GM19397 (cell line): Measurements from ENCODE around the gene AOPEP.

Source experiments
- ATAC-seq: cut with Tn5 transposase; IDR thresholded peaks from one replicate; pipeline ENCODE4 v1.9.1; 2021; ENCODE audit warnings: mild to moderate bottlenecking, moderate library complexity; ENCODE audit not compliant: unreplicated experiment

Gene AOPEP

DNA sequence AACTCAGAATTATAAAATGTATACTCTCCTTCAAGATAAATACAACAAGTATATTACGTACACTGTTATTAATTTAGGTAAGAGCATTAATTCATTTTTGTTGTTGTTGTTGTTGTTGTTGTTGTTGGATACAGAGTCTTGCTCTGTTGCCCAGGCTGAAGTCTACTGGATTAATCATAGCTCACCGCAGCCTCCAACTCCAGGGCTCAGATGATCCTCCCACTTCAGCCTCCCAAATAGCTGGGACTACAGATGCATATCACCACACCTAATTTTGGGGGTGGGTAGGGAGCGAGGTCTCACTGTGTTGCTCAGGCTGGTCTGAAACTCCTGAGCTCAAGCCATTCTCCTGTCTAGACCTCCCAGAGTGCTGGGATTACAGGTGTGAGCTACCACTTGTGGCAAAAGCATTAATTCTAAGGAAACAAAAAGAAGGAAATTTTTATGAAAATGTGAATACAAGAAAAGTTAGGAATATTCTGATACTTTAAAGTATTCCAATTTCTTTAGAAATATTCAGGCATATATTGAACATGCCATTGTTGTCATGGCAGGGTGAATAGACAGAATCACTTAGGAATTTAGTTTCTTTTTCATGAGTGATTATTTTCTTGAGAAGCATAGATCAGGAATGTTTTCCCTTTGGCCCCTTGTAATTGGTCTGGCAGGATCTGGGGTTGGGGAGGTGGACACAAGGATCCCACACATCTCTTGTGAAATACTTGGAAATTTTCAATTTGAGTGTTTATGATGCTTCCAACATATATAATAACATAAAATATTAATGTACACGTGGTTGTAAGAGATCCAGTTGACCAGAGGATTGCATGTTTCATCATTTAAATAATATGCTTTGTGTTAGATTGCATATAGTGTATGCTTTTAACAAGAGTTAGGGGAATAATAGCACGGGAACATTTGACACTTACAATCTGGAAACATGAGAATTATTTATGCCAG, 327.4 kb downstream of the AOPEP start:
- no peak for ATAC-seq

DNA sequence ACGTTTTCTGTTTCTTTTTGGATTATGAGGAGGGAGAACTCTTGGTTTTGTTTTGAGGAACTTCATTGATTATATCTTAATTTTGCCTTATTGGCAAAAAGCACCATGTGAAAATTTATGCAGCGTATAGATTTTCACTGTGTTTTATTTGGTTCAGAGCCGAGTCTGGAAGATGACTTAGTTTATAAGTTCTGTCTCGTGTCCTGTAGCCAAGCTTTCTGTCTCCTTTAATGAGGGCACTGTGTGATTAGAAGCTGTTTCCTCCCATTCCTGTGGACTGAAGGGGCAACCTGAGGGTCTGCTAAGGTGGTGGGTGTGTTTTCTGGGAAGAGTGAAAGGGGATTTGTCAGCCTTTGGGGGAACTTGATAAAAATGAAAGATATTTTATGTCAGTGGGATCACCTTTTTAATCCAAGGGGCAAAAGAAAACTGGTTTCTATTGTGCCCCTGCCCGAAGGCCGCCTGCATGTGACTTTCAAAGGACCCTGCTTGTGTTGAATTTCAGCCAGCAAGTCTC, 328.9 kb downstream of the AOPEP start:
- ATAC-seq, result no peak

DNA sequence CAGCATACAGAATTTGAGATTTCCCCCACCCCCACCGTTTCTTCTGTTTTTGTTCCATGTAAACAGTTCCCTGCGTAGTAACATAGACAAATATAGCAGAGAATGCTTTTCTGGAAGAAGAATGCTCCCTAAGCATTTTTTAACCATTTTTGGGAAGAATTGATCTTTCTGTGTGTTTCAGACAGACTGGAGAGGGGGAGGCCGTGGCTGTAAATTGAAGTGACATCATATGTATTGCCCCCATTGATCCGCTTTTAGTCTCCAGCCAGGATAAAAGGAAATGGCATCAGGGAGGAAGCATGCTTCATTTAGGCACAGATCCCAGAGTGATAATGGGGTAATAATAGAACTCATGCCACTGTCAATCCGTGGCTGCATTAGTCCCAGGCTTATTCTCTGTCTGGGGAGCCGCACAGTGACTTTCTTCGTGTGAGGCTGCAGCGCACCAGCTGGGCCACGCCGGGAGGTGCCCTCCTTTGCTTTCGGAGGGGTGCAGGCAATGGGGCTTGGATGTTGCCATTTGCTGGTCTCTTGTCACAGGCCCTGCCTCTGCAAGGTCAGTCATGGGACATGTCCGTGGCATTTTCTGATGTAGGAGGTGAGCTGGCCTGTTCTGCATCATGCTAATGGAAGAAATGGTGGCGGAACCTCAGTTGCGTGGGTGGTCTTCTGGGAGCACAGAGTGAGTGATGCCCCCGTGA, 329.5 kb downstream of the AOPEP start:
- ATAC-seq, result no peak

DNA sequence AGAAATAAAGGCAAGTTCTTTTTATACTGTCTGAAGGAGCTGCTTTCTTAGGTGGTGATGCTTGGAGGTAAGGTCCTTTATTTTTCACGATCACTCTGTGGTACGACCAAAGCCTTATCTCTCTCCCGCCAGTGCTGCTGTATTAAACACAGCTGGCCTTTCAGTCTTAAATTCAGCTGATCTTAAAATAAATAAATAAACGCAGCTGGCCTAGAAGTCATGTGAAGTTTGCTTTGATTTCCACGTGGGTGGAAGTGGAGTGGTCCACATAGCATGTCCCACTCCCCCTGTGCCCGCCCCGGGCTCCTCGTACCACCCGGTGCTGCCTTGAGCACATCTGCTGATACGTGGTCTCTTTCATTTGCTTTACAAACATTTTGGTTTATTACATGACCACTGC, 330.6 kb downstream of the AOPEP start:
- no peak for ATAC-seq

DNA sequence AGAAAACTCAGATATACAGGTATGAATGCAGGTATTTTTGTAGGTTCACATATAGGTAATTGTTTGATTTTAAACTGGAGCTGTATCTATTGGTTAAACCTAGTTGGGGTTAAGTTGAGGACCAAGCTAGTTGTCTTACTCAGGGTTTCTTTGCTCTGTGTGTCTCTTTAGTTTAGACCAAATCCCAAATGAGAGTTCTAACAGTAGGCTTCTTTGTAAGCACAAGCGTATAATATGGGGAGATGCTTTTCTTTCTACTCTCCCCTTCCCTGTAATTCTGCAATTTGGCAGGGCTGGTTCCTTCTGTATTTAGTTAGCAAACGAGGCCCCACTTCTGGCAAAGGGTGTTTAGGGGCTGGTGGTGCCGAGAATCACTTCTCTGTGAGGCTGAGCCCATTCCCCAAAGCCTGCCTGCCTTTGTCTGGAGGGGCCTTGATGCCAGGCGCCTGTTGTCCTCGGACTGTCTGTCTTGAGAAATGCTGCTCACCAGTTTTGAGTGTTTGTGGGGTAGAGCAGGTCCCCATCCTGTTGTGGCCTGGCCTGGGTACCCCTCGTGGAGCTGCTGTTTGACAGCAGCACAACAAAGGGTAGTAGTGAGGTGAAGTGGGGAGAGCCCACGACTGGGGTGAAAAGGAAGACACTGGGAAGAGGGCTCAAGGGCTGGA, 331.8 kb downstream of the AOPEP start:
- ATAC-seq, result no peak

DNA sequence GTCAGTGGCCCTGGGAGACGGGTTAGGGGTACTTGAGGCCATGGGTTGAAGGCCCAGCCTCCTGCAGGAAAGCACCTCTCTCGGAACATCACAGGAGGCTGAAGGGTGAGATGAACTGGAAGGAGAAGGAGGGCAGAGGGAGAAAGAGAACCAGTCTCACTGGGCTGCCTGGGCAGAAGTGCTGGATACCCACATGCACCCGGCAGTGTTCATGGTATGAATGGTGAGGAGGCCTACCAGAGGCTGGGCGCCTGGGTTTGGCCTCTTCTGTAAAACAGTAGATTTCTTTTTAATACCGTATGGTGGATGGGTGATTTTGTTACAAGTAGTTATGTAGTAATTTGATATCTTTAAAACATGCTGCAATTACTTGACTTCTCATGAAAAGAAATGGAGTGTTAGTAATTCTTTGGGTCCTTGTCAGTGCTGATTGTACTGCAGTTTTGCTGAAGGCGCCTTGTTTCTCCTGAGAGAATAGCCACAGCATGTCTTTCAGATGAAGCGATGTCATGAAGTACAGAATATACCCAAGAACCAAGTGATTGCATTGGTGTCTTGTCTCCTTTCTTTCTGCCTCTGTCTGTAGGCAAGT, 332.4 kb downstream of the AOPEP start:
- ATAC-seq, result no peak

DNA sequence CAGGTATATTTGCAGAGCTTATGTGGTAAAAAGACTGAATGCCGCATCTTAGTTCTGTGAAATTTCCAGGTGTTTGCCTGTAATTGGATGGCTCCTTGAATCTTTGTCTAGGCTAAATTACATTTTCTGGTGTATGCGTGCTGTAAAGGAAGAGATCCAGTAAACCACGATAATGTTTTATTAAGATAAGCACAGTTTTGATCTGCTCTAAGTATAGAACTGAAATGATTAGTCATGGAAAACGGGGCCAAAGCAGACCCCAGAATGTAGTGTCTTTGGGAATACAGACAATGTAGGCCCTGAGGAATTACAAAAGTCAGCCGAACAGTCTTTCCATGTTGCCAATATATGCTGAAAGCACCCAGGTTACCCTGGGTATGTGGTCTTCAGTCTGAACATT, 333.7 kb downstream of the AOPEP start:
- ATAC-seq, result no peak

DNA sequence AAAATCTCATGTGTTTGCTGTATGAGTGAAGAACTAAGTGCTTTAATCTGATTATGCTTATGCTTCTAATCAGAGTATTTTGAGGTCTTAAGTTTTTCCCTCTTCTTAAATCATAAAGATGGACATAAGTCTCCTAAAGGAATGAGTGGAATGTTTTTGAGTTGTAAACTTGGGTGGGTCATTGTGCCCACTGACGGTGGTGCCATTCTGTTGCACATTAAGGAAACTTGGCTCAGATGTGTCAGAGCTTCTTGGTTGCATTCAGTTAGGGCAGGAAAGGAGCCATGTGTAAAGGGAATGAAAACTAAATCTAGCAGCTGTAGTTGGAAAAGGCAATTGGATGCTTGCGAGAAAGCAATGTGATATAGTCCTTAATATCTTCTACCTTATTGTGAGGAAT, 334.4 kb downstream of the AOPEP start:
- no peak for ATAC-seq

DNA sequence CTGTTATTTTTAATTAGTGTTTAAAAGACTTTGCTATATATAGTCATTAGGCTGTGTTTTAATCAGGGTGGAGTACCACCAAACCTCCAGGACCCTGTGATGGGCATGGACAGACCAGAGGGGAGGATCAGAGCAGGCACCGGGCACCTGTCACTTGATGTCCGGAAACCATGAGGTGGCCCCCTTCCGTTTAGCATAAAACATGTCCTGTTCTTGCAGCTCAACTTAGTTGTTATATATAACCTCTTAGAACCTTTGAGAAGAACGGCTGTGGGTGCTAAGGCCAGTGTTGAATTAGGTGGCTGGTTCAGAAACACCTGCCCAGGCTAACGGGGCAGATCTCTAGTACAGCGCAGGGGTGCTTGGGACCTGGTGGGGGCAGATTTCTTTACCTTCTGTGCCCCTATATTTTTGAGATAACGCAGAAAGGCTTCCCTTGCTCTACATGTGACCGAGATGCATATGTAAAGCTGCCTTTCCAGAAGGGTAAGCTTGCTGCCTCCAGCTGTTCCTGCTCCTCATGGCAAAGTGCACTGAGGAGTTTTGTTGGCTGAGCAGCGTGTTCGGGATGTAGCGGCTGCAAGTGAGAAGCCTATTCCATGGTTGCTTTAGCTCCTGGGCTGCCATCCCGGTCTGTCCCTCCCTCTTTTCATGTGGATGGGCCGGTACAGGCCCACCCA, 335.6 kb downstream of the AOPEP start:
- ATAC-seq, result no peak

DNA sequence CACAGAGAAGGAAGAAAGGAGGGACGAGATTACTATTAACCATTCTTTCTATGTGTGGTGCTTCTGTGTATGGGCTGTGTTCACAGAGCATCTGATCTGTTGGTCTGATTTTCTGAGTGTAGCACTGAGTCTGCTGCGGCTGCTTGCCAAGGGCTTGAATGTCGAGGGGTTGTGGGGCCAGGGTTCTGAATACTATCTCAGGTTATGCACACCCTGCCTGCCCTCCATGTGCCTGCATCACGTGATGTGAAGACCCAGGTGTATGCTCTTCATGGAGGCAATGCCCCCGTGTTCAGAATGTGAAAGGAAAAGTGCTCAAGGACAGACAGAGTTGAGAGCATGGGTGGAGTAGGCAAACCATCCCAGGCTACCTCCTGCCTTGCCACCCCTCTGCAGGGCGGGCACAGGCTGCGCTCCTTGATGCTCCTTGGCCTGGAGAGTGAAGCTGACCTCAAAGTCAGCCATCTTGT, 336.1 kb downstream of the AOPEP start:
- ATAC-seq, result no peak

DNA sequence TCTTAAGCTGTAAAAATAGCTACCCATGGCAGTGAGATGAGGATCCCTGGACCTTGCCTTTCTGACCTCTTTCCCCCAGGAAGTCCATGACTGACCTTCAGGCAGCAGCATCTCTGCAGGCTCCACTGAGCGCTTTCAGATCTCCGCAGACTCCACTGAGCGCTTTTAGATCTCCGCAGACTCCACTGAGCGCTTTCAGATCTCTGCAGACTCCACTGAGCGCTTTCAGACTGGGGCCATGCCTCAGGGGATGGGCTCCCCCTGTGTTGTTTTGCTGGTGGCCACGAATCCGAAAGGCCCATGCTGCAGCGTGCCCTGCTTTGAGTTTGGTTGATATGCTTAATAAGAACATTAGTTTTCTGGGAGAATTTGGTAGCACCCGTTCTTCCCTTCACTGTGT, 336.8 kb downstream of the AOPEP start:
- no peak for ATAC-seq

DNA sequence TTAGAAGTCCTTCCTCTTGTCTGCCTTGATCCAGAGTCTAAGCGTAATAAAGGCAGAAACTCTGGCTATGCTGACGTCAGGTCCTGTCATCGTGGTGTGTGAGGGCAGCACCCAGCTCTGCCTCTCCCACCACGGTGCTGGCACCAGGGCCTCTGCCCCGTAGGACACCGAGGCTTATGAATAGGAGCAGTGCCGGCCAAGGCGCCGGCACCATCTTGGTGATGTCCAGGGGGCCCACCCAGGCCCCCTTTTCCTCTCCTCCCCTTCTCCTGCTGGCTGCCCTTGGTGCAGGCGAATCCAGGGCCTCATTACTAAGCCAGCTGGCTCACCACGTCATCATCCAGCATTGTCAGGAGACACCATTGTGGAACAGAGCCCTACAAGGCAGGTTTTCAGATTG, 338.7 kb downstream of the AOPEP start:
- no peak for ATAC-seq

DNA sequence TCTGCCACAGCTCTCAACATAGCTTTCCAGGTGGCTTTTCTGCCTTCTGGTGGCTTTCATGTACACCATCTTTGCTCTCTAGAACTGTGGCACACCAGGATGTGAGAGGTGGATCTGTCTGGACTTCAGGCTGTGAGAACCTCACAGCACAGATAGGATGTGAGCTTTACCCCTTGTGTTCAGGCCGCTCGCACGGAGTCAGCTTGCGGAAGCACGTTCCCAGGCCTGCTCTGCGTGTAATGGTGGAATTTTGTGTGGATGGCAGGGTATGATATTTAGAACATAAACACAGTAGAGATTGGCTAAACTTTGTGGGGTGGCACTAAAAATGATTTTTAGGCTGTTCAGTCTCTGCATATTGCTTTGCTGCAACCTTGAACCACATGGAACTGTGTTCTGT, 340.6 kb downstream of the AOPEP start:
- no peak for ATAC-seq

DNA sequence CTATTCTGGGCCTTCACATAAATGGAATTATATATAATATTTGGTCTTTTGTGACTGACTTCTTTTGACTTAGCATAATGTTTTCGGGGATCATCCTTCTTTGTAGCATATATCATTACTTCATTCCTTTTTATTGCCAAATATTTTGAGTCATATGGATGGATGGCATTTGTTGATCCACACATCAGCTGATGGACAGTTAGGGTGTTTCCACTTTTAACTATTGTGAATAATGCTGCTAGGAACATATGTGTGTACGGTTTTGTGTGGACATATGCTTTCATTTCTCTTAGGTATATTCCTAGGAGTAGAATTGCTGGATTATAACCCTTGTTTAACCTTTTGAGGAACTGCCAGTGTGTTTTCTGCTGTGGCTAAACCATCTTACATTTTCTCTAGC, 341.4 kb downstream of the AOPEP start:
- ATAC-seq, result no peak

DNA sequence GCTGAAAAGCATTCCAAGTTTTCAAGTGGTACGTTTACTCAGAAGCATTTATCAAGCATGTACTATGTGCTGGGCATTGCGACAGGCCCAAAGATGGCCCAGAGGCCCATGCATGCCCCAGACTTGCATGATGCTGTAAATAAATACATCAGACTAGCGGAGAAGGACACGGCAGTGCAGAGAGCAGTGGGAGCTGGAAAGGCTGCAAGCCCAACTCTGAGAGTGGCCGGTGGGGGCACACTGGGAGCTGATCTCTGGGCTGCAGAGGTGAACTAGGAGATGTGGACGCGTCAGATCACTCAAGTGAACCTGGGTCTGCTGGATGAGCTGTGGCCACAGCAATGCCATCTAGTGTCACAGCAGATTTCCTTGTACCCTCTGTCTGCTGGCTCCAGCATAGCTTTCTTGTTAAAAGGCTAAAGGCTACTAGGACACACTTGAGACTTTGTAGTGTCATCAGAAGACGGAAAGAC, 344.1 kb downstream of the AOPEP start:
- ATAC-seq, result no peak

DNA sequence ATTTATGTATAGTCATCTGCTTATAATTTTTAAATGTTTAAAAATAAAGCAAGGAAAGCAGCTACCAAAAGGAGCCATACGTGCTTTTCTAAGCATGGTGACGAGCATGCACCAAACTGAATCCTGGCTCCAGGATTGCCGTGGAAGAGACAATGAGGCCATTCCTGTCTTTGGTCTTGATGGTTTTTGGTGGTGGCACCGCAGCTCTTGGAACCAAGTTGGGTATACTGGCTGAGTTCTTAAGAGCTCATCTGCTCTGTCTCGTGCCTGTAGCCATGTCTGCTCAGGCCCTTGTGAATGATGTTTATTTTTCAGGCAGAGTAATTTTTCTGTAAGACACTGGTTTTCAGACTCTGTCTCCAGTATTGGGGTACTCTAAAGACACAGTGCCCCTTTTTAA, 345.0 kb downstream of the AOPEP start:
- ATAC-seq, result no peak

DNA sequence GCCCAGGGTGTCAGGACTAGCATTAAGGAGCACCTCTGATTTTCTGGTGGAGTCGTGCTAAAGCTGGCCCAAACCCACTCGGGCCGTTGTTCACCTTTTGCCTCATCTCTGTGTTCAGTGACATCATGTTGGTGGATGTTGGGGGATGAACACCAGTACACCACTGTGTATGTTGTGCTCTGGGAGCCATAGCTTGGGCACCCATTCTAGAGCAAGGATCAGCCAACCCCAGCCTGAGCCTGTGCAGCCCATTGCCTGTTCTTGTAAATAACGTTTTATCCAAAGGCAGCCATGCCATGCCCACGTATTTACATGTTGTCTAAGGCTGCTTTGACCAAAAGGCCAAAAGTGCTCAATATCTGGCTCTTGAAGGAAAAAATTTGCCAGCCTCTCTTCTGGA, 345.4 kb downstream of the AOPEP start:
- ATAC-seq, result no peak

DNA sequence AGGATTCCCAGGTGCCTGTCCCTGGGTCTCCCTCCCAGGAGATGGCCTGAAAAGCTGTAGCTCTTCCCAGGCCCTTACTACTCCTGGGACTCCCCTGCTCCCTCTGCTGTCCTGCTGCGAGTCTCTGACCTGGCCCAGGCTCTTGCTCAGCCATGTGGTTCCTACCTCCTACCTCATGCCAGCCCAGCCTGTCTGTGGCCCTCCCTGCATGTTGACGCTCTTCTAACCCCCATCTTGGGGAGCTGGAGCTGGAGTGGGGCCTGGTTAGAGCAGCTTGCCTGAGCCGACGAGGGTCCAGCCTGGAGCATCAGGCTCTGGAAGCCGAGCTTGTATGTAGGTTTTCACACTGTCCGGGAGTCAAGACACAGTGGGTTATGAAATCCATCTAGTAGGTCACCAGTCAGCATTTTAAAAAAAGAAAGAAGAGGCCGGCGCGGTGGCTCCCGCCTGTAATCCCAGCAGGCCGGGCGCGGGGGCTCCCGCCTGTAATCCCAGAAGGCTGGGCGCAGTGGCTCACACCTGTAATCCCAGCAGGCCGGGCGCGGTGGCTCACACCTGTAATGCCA, 346.6 kb downstream of the AOPEP start:
- ATAC-seq, result no peak

DNA sequence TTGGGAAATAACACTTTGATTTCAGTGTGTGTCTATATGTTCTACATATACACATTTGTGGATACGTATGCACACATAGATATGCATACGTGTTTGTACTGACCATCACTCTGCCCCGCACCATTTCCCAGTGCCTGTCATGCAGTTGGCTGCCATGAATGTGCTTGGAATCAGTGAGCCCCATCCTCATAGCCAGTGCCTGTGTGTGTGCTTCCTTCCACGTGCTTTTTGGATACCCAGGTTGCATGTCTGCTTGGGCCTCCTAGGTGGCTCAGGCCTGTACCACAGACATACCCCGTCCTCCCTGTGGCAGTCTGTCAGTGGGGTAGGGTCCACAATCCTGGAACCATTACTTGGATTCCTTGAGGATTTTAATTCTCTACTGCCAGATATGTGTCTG, 347.4 kb downstream of the AOPEP start:
- ATAC-seq, result no peak

DNA sequence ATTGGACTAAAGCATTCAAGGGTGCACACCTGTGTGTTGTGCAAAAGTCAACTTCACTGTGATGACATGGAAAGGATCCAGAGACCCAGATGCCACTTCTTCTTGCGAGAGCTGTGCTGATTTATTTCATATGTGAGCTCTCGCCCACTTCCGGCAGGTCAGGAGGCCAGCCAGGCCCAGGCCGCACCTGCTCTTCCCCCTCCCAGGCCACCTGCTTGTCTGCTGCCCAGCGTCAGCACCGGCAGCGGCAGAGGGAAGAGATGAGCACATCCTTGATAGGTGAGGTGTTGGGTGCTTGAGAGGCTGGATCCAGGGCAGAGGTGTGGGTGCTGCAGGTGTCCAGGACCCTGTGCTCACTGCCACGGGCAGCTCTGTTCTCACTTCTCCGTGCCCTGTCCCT, 348.1 kb downstream of the AOPEP start:
- ATAC-seq, result no peak
